HG03039 (cell line): ENCODE results near the gene PFN3.
"Not testable (repeated sequence)": the region's sequence is repeated elsewhere in the genome, so short reads cannot be mapped to it uniquely, and the experiment has no call there.

Source experiments
- ATAC-seq: cut with Tn5 transposase; IDR thresholded peaks from one replicate; pipeline ENCODE4 v1.9.1; 2021; ENCODE audit warnings: mild to moderate bottlenecking, moderate library complexity; ENCODE audit not compliant: unreplicated experiment

Gene PFN3

DNA sequence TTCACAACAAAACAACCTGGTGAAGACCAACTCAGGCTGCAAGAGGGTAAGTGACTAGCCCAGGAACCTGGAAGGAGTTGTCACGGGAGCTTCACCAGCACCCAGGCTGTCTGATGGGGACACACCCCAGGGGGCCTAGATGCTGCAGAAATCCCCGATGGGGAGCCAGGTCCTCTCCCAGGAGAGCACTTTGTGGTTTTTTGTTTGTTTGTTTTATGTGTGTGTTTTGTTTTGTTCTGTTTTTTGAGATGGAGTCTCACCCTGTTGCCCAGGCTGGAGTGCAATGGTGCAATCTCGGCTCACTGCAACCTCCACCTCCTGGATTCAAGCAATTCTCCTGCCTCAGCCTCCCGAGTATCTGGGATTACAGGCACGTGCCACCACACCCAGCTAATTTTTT lies 24.9 kb downstream of the PFN3 start:
- ATAC-seq = not testable (repeated sequence)

DNA sequence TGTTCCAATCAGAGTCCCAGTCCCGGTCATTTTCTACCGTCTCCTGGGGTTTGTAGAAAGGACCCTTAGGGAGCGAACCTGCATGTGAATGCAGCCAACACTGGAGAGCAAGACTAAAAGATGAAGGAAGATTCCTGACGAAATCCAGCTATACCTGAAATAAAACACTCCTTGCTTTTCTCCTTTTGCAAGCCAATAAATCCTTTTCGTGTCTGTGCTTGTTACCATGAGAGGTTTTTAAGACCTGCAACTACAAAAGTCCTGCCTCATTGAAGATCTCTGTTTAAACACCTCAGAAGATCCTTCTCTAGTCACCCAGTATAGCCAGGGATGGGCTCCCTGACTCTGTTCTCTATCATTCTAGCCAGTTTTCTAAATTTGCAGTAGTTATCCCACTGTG lies 26.2 kb downstream of the PFN3 start:
- ATAC-seq = no peak

DNA sequence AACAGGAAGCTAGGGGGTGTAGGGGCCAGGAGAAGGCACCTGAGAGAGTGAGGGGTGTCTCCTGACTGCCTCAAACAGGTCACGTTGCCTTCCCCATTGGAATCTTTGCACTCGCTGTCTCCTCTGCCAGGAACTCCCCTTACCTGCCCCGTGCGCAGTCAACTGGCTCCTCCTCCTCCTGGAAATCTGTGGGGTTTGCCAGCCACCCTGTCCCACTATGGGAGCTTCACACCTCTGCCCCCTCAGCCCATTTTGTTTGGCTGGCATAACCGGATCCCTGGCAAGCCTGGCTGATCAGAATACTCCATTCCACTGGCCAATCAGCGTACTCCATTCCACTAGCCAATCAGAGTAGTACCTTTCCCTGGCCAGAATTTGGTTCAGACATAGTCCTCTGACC lies 26.7 kb downstream of the PFN3 start:
- ATAC-seq = no peak

DNA sequence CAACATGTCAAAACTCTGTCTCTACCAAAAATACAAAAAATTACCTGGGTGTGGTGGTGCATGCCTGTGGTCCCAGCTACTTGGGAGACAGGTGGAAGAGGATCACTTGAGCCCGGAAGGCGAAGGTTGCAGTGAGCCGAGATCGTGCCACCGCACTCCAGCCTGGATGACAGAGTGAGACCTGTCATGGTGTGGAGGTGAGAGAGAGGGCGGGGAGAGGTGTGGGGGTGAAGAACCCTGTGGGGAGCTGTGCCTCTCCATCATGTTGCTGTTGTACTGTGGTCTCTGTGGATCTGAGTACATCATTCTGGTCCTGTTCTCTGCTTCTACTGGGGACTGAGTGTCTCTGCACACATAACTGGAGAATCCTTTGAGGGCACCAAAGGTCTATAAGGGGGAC lies 27.6 kb downstream of the PFN3 start:
- no peak for ATAC-seq

DNA sequence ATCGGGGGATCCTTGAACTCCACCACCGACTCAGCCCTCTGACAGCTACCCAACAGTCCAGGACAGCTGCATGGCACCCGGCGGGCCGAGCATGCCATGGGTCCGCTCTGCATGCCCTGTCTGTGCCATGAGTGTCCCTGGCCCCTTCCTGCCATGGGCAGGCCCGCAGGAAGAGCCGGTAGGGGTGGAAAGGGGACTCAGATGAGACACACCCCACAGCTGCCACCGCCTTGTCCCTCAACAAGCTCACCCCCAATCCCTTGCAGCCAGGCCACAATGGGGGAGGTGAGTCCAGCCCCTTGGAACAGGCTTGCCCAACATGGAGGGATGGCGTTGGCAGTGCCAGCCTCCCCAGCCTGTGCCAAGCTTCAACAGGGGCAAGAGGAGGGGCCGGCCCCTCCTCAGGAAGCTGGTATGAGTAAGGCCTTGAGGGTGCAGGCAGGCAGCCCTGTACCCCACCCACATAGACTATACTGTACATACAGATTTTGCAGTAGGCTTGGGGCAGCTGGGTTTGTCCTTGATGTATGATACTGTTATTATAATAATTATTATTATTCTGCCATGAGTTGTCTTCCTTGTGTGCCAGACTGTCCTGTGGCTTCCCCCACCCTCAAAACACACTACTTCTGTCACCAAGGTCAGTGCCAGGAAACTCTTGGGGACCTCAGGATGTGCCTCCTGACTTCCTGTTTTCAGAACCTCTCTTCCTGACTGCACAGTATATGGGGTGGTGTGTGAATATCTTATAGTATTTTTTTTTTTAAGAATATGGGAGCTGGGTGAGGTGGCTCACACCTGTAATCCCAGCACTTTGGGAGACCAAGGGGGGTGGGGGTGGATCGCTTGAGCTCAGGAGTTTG lies 28.2 kb downstream of the PFN3 start:
- no peak for ATAC-seq

DNA sequence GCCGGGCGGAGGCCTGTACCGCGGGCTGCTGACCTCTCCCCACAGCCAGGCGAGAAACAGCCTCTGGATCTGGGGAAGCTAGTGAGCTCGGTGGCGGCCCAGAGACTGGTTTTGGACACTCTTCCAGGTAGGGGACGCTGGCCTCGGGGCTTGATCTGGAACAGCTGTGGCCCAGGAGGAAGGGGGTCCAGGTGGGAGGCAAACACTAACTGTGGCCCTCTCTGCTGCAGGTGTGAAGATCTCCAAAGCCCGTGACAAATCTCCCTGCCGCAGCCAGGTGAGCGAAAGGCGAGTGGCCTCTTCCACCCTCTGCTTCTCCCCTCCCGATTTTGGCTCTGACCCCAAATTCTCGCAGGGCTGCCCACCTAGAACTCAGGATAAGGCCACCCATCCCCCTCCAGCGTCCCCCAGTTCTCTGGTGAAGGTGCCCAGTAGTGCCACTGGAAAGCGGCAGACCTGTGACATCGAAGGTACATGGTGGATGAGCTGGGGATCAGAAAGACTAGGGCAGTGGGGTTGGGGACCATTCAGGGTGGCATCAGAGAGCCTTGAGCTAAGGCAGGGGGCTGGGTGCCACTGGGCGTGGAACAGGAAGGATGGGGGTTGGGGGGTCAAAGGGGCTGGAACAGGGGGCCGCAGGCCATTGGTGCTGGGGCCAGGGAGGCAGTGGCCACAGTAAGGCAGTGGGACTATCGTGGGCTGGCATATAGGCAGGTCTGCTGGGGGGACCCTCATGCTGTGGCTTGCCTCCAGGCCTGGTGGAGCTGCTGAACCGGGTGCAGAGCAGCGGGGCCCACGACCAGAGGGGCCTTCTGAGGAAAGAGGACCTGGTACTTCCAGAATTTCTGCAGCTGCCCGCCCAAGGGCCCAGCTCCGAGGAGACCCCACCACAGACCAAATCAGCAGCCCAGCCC lies 29.1 kb downstream of the PFN3 start:
- no peak for ATAC-seq

DNA sequence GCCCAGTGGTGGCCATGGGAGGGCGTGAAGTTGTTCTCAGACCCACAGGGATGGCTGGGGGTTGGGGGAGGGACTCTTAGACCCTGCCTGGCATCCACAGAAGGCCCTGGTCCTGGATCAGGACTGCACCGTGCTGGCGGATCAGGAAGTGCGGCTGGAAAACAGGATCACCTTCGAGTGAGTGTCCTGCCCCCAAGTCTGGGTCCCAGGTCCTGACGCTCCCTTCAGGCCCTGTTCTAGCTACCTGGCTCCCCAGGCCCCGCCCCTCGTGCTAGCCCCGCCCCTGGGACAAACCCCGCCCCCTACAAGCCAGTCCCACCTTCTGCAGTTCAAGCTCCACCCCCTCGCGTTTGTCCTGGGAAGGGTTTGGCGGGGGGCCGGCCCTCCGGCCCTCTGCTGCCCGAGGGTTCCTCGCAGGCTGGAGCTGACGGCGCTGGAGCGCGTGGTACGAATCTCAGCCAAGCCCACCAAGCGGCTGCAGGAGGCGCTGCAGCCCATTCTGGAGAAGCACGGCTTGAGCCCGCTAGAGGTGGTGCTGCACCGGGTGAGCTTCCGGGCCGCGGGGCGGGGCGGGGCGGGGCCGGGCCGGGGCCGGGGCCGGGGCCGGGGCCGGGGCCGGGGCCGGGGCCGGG lies 29.9 kb downstream of the PFN3 start:
- no peak for ATAC-seq

DNA sequence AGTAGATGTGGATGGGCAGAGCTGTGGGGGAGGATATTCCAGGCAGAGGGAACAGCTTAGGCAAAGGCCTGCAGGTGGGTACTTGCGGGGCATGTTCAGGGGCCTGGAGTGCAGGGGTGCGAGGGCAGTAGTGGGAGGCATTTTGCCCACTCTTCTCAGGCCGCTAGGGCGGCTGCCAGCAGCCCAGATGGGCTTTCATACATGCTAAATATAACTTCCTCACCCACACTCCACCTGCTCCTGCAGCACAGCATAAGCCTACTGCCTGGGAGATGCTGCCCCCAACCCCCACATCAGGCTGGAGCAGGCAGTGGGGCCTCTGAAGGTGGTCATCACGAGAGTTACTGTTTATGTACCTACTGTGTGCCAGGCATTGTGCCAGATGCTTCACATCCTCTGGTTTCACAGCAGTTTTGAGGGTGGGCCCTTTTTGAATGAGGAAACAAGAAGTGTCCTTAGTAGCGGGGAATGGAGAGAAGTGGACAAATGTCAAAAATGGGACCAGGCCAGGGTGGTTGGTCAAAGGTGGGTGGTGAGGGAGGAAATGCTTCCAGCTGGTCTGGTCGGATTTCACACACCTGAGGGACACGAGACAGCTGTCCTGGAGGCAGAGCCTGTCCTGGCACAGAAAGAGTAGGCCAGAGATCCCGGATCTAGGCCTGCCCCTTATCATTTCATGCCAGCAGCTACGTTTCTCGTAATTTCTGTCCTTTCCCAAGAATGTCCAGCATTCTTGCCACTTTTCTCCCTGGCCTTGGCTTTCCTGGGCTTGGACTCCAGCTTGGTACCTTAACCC lies 30.6 kb downstream of the PFN3 start:
- ATAC-seq = no peak

DNA sequence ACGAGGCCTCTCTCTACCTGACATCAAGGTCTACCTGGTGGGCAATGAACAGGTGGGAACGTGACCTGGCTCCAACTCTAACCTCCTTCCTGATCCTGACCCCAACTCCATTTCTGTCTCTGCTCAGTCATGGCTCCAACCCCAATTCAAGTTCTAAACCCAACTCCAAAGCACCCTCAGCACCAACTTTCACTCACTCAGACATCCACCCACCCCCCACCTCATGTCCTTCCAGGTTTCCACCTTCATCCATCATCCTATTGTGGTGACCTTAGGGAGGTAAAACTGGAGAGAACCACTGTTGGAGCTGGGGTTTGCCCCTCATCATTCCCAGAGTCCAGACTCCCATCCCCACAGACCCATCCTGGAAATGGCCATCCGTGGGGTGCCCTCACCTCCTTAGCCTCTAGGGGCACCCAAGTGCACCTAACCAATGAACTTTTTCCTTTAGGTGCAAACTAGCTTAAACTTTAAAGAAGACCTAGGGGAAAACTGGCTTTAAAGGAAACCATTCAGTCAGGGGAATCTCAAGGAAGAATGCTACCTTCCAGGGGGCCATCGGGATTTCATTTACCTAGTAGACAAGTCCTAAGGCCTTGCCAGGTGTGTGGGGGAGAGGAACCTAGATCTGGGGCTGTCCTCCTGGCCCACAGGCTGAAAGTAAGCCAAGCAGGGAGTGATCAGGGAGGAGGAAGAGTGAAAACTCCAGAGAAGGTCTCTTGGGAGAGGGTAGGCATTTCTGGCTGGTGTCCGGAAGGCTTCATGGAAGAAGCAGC lies 31.4 kb downstream of the PFN3 start:
- ATAC-seq = no peak

DNA sequence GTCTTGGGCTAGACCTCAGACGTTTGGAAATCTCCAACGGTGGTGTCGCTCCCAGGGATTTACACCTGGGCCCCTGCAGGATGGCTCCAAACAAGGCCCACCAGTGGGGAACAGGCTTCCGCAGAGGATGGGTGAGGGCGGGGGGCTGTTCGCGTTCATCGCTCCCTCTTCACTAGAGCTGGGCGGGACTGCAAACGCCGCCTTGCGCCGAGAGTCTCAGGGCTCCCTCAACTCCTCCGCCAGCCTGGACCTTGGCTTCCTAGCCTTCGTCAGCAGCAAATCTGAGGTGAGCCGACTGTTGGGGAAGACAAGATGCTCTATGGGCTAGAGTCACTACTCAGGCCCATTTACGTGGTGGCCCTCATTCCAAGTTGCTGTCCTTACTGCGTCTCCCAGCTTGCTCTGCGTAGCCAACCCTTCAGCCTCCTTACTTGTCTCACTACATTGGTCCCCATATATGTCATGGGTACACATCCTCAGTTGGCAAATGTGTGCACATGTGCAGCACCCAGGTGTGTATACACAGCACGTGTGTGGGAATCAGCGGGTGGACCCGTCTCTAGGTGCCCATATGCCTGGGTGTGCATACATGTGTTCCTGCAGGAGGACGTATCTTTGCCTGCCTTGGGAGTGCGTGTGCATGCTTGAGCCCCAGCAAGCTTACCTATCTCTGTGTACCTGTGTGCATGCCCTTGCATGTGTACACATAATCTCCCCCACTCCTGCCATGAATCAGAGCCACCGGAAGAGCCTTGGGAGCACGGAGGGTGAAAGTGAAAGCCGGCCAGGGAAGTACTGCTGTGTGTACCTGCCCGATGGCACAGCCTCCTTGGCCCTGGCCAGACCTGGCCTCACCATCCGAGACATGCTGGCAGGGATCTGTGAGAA lies 32.2 kb downstream of the PFN3 start:
- no peak for ATAC-seq

DNA sequence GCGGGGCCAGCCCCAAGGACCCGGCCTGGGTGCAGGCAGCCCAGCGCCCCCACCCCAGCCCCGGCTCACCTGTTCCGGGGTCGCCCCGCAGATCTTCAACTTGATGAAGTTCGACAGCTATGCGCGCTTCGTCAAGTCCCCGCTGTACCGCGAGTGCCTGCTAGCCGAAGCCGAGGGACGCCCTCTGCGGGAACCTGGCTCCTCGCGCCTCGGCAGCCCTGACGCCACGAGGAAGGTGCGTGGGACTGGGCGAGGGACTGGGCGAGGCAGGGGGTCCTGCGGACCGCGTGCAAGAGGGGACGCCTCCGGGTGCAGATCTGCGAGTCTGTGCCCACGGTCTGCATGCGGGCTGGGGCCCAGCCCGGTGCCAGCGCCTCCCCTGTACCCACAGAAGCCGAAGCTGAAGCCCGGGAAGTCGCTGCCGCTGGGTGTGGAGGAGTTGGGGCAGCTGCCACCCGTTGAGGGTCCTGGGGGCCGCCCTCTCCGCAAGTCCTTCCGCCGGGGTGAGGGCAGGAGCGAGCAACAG lies 33.1 kb downstream of the PFN3 start:
- ATAC-seq = no peak

DNA sequence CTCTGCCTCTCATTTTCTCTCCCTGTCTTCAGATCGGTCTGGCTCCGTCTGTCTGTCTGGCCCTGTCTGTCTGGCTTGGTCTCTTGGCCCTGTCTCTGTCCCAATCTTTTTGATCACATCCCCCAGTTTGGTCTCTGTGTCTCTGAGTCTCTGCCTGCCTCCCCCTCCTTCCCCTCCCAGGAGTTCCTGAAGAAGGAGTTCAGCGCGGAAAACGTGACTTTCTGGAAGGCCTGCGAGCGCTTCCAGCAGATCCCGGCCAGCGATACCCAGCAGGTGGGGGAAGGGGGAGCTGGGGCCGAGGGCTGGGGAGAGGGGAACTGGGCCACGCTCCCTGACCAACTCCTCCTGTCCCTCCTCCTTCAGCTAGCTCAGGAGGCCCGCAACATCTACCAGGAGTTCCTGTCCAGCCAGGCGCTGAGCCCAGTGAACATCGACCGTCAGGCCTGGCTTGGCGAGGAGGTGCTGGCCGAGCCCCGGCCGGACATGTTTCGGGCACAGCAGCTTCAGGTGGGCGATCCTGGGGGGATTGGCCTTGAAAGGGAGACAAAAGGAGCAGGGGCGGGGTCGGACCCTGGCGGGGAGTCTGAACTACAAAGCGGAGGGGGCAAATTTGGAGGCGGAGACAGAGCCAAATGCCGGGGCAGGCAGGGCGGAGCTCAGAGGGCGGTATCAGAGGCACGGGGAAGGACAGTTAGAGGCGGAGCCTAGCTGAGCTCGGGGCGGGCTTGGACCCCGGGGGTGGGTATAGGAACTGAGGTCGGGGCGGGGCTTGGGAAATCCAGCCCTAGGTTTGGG lies 33.7 kb downstream of the PFN3 start:
- ATAC-seq = no peak

DNA sequence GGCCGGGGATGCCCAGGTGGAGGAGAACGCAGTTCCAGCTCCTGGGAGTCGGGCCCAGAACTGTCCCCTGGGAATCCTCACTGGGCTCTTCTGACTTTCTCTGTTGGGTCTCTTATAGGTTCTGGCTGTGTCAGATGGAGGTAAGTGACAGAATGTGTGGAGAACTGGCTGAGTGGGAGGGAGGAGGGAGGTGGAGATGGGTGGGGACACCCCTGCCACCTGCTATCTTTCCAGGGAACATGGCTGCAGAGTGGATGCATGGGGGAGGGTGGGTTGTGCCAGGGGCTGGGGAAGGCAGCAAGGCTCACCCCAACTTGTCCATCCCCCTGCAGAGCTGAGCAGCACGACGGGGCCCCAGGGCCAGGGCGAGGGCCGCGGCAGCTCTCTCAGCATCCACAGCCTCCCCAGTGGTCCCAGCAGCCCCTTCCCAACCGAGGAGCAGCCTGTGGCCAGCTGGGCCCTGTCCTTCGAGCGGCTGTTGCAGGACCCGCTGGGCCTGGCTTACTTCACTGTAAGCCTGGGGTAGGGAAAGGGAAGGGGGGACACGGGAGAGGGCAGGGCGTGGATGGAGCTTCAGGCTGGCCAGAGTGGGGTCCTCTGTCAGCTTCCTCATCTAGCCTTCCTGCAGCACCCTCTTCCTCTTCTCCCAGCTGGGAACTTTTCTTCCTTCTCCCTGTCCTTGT lies 34.5 kb downstream of the PFN3 start:
- ATAC-seq = no peak

DNA sequence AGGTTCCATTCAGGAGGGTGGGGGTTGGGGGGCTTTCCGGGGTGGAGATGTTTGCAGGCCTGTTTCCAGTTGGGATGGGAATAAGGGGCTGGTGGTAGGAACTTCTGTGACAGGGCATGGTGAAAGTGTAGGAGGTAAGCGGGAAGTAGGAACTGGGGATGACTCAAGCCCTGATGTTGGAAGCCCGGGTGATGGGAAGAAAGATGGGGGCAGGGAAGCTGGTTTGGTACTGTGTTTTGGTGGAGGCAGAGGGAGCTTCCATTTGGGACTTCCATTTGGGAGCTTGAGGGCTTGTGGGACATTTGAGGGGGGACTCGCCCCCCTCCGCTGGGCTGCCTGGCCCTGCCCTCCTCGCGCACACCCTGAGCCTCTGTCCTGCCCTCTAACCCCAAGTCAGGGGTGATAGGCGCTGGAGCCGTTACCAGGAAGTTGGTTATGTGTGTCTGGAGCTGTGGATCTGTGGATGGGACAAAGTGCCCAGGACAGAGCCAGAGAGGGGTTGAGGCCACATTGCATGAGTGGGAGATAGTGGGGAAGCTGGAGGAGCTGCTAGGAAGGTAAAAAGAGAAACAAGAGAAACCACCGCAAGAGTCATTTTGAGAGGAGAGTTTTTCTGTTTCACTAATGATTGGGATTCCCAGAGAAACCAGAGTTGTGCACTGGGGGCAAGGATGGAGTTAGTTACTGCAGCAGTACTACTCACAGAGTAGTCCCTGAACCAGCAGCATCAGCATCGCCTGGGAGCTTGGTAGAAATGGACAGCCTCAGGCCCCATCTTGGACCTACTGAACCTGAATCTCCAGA lies 36.1 kb downstream of the PFN3 start:
- ATAC-seq = no peak

DNA sequence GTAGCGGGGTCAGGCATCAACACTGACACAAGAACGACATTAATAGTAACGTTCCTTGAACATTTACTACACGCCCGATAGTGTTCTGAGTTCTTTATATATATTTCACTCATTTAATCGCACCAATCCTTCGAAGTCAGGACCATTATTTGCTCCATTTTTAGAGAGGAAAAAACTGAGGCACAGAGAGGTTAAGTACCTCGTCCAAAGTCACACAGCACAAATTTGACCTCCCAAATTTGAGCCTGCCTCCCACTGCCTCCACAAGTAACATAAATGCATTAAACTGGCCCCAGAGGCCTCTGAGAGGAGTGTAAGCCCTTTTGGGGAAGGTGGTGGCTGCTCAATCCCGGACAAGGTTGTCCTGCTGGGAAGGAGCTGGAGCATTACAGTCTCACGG lies 36.9 kb downstream of the PFN3 start:
- no peak for ATAC-seq
